ENCODE results near the gene TMC6. TPM values are rescaled to one million over a fixed set of nuclear protein-coding genes. Genes with fewer than 3 reads are reported as not detected.

TMC6 gene
- total RNA-seq, 2 donors from 2014 or later: 143 to 149 TPM

DNA sequence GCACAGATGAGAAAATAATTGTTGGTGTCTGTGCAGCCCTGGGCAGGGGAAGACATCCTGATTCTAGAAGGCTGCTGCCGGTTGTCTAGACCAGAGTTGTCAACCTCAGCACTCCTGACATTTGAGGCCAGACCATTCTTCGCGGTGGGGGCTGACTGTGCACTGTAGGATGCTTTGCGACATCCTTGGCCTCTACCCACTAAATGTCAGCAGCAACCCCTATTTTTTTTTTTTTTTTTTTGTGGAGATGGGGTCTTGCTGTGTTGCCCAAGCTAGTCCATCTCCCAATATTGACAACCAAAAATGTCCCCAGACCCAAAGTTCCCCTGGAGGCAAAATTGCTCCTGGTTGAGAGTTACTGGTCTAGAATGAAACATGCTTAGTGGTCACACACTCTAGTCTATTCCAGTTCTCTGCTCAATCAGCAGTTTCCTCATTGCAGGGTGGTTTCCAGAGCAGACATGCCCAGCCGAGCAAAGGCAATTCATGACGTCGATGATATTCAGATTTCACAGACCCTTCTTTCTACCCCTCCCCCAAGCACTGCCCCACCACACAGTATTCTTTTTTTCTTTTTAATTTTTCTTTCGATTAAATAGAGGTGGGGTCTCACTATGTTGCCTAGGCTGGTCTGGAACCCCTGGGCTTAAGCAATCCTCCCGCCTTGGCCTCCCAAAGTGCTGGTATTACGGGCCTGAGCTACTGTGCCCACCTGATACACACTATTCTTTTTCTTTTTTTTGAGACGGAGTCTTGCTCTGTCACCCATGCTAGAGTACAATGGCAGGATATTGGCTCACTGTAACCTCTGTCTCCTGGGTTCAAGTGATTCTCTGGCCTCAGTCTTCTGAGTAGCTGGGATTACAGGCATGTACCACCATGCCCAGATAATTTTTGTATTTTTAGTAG, 26.6 kb upstream of the TMC6 start:
- TF ChIP-seq, protein P1, sequence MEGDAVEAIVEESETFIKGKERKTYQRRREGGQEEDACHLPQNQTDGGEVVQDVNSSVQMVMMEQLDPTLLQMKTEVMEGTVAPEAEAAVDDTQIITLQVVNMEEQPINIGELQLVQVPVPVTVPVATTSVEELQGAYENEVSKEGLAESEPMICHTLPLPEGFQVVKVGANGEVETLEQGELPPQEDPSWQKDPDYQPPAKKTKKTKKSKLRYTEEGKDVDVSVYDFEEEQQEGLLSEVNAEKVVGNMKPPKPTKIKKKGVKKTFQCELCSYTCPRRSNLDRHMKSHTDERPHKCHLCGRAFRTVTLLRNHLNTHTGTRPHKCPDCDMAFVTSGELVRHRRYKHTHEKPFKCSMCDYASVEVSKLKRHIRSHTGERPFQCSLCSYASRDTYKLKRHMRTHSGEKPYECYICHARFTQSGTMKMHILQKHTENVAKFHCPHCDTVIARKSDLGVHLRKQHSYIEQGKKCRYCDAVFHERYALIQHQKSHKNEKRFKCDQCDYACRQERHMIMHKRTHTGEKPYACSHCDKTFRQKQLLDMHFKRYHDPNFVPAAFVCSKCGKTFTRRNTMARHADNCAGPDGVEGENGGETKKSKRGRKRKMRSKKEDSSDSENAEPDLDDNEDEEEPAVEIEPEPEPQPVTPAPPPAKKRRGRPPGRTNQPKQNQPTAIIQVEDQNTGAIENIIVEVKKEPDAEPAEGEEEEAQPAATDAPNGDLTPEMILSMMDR (conservative IDR thresholded peaks at IDR 0.05): no peak
- H3K27me3 ChIP-seq (ENCODE audit: control insufficient read depth, insufficient read depth, low read length, poor library complexity, severe bottlenecking): no peaks in the 10 kb centered on the region
- no peaks in the 10 kb centered on the region for H3K9me3 Mint-ChIP-seq
- WGBS, 2 experiments (ENCODE audit: insufficient coverage in 1 of 2, insufficient read length in 1 of 2): 93 to 97% methylated on average over 5 to 11 of the region's 11 CpGs
- no peak overlapping the region for H3K27ac ChIP-seq (ENCODE audit: low read depth, low read length)
- no peaks in the 10 kb centered on the region for H3K9me3 ChIP-seq (ENCODE audit: control insufficient read depth, low read length)
- H3K4me3 Mint-ChIP-seq: no peak overlapping the region
- H3K27me3 Mint-ChIP-seq (ENCODE audit: insufficient read depth): no peaks in the 10 kb centered on the region
- no peaks in the 10 kb centered on the region for H3K36me3 Mint-ChIP-seq (ENCODE audit: low read depth)
- no peaks in the 10 kb centered on the region for H3K36me3 ChIP-seq (ENCODE audit: control insufficient read depth, insufficient read depth, low read length)
- H3K9ac ChIP-seq (ENCODE audit: extremely low read depth, low read length, poor library complexity, severe bottlenecking): no peak overlapping the region
- H3K4me1 Mint-ChIP-seq: peaks cover 4% of the 10 kb centered on the region
- H3K4me1 ChIP-seq (ENCODE audit: control insufficient read depth, insufficient read depth, low read length): no peaks in the 10 kb centered on the region
- no peak for DNase-seq
- H3K27ac Mint-ChIP-seq: no peak overlapping the region
- H3K4me3 ChIP-seq (ENCODE audit: low read length): no peak overlapping the region

DNA sequence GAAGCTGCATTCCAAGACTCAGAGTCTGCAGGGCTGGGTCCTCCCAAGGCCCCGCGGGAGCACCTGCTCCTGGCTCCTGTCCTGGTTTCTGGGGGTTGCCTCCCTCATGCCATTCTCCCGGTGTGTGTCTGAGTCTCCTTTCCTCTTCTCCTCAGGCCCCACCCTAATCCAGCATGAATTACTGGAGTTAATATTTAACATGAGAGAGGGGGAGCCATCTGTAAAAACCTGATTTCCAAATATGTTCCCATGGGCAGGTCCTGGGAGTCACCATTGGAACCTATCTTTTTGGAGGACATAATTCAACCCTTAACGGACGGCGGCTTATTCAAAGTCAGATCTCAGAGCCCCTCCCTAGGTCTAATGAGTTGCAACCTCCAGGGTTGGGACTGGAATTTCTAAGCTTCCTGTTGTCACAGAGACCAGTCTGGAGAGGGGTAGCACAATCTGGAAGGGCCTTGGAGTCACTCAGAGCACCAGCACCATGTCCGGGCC, 23.0 kb upstream of the TMC6 start:
- no peaks in the 10 kb centered on the region for H3K27me3 Mint-ChIP-seq (ENCODE audit: insufficient read depth)
- TF ChIP-seq, protein P1 (conservative IDR thresholded peaks at IDR 0.05): no peak
- H3K27me3 ChIP-seq (ENCODE audit: control insufficient read depth, insufficient read depth, low read length, poor library complexity, severe bottlenecking): no peaks in the 10 kb centered on the region
- H3K27ac ChIP-seq (ENCODE audit: low read depth, low read length): no peak overlapping the region
- no peak overlapping the region for H3K4me3 Mint-ChIP-seq
- H3K9ac ChIP-seq (ENCODE audit: extremely low read depth, low read length, poor library complexity, severe bottlenecking): no peak overlapping the region
- no peaks in the 10 kb centered on the region for H3K36me3 ChIP-seq (ENCODE audit: control insufficient read depth, insufficient read depth, low read length)
- H3K27ac Mint-ChIP-seq: no peak overlapping the region
- H3K4me1 Mint-ChIP-seq: peaks cover 4% of the 10 kb centered on the region
- no peaks in the 10 kb centered on the region for H3K9me3 Mint-ChIP-seq
- no peaks in the 10 kb centered on the region for H3K9me3 ChIP-seq (ENCODE audit: control insufficient read depth, low read length)
- H3K4me3 ChIP-seq (ENCODE audit: low read length): no peak overlapping the region
- H3K4me1 ChIP-seq (ENCODE audit: control insufficient read depth, insufficient read depth, low read length): no peaks in the 10 kb centered on the region
- DNase-seq: peak; percentile 83
- 93 to 100% methylated on average over 4 to 7 of the region's 7 CpGs for WGBS, 2 experiments (ENCODE audit: insufficient coverage in 1 of 2, insufficient read length in 1 of 2)
- no peaks in the 10 kb centered on the region for H3K36me3 Mint-ChIP-seq (ENCODE audit: low read depth)

DNA sequence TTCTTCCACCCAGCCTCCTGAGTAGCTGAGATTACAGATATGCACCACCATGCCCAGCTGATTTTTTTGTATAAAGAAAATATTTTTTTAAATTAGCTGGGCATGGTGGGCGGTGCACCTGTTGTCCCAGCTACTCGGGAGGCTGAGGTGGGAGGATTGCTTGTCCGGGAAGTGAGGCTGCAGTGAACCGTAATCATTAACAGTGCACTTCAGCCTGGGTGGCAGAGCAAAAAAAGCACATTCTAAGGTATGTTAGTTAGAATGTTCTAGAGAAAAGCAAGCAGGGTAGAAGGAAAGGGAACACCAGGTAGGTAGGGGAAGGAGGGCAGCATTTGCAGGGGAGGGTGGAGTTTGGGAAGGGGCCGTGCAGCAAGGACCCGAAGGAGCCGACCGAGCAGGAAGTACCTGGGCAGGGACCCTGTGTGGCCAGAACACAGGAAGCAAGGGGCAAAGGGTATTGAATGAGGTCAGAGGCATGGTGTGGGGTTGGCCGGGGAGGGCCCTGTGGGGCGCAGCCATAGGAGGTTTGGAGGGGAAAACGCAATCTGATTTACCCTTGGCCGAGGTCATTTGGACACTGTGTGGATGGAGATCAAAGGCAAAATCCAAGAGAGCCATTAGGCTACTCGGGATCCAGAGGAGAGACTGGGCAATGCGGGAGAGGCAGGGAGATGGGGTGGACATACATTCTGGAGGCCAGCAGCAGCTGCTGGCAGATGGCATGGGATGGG, 19.9 kb upstream of the TMC6 start:
- no peaks in the 10 kb centered on the region for H3K9me3 ChIP-seq (ENCODE audit: control insufficient read depth, low read length)
- no peak overlapping the region for H3K9ac ChIP-seq (ENCODE audit: extremely low read depth, low read length, poor library complexity, severe bottlenecking)
- no peak for DNase-seq
- H3K36me3 ChIP-seq (ENCODE audit: control insufficient read depth, insufficient read depth, low read length): no peaks in the 10 kb centered on the region
- H3K27me3 ChIP-seq (ENCODE audit: control insufficient read depth, insufficient read depth, low read length, poor library complexity, severe bottlenecking): no peaks in the 10 kb centered on the region
- H3K27me3 Mint-ChIP-seq (ENCODE audit: insufficient read depth): peaks cover under 1% of the 10 kb centered on the region
- 88 to 93% methylated on average over 9 to 14 of the region's 14 CpGs for WGBS, 2 experiments (ENCODE audit: insufficient coverage in 1 of 2, insufficient read length in 1 of 2)
- H3K4me1 Mint-ChIP-seq: peaks cover 4% of the 10 kb centered on the region
- TF ChIP-seq, protein P1 (conservative IDR thresholded peaks at IDR 0.05): no peak
- no peak overlapping the region for H3K4me3 ChIP-seq (ENCODE audit: low read length)
- no peak overlapping the region for H3K27ac ChIP-seq (ENCODE audit: low read depth, low read length)
- no peak overlapping the region for H3K4me3 Mint-ChIP-seq
- H3K36me3 Mint-ChIP-seq (ENCODE audit: low read depth): no peaks in the 10 kb centered on the region
- peak overlapping the region; percentile 15 for H3K27ac Mint-ChIP-seq
- H3K4me1 ChIP-seq (ENCODE audit: control insufficient read depth, insufficient read depth, low read length): no peaks in the 10 kb centered on the region
- H3K9me3 Mint-ChIP-seq: no peaks in the 10 kb centered on the region

Measured in endodermal cell (in vitro differentiated cells).